HCT116 (cell line): ENCODE data around the gene TACC2. TPM values are rescaled to one million over a fixed set of nuclear protein-coding genes. Genes with fewer than 3 reads are reported as not detected.

ENCODE experiments used
- ATAC-seq: fragments of 200-7000 bp; cut with Tn5 transposase; 2 replicates; pipeline ENCODE4 v1.9.1; 2020; ENCODE audit warnings: mild to moderate bottlenecking, moderate library complexity
- BruUV-seq: library from RNA; stranded (reverse); fragments of 400-500 nt; replicated peaks from 2 replicates; lab custom pipeline; 2021; lab: Mats Ljungman, UMichigan
- CTCF ChIA-PET: fragments of 300-600 bp; sonication (Branson Sonifier 250); formaldehyde crosslinking; loops from one replicate; lab custom pipeline; 2021; ENCODE audit warnings: antibody characterized with exemption; lab: Charles Lee
- POLR2A ChIA-PET: fragments of 300-600, 350-600 bp; sonication (Branson Sonifier 250); formaldehyde crosslinking; loops from one replicate; lab custom pipeline; 2021; ENCODE audit warnings: antibody characterized with exemption; lab: Charles Lee
- RAD21 ChIA-PET, 2 experiments: fragments of 300-600 bp; sonication (Branson Sonifier 250); formaldehyde crosslinking; loops; one replicate each; lab custom pipeline; 2023; ENCODE audit warnings: low total read pairs in 2 of 2; ENCODE audit not compliant: uncharacterized antibody in 2 of 2, unreplicated experiment in 2 of 2, low non-redundant PET in 1 of 2; lab: Charles Lee
- DNase-seq: peaks from one replicate; pipeline ENCODE4 v3.0.0-alpha.2; 2010; ENCODE audit warnings: low read depth, low spot score
- H2AFZ ChIP-seq: fragments of 200-600 bp; shearing (Covaris generic), sonication (generic); 2 replicates; pipeline ENCODE4 v1.6.1; 2017; ENCODE audit warnings: low read depth, mixed run types, mixed read lengths, antibody characterized with exemption, low read length; ENCODE audit not compliant: poor library complexity, severe bottlenecking
- H3K27ac ChIP-seq: 2 replicates; pipeline ENCODE4 v1.5.1; 2012; ENCODE audit warnings: low read depth, low read length
- H3K27me3 ChIP-seq: fragments of 200-600 bp; sonication (generic); 2 replicates; pipeline ENCODE4 v1.6.1; 2016; ENCODE audit warnings: mixed run types, low read length, mixed read lengths; ENCODE audit not compliant: insufficient read depth
- H3K36me3 ChIP-seq, 2 experiments: fragments of 200-500 bp in 1 of 2; fragments of 200-600 bp in 1 of 2; sonication (Bioruptor generic) in 1 of 2; sonication (generic) in 1 of 2; 2 replicates each; pipeline versions ENCODE4 v1.5.1 to v1.6.1; 2014 to 2016; ENCODE audit warnings: low read length in 2 of 2, inconsistent platforms in 1 of 2, mixed read lengths in 1 of 2, mixed run types in 1 of 2; ENCODE audit not compliant: insufficient read depth in 2 of 2, control insufficient read depth in 1 of 2
- H3K4me1 ChIP-seq, 2 experiments: fragments of 200-600 bp in 1 of 2; sonication (generic) in 1 of 2; 2 replicates each; pipeline versions ENCODE4 v1.5.1 to v1.6.1; 2012 to 2017; ENCODE audit warnings: low read length in 2 of 2, inconsistent platforms in 1 of 2, mild to moderate bottlenecking in 1 of 2, mixed read lengths in 1 of 2, mixed run types in 1 of 2, moderate library complexity in 1 of 2; ENCODE audit not compliant: insufficient read depth in 2 of 2, control insufficient read depth in 1 of 2
- H3K4me2 ChIP-seq: fragments of 200-600 bp; sonication (generic); 2 replicates; pipeline ENCODE4 v1.6.1; 2017; ENCODE audit warnings: mixed run types, low read length, mixed read lengths
- H3K4me3 ChIP-seq, 2 experiments: fragments of 200-600 bp in 1 of 2; sonication (generic) in 1 of 2; replicated peaks in 1 of 2; 2 replicates each; pipeline ENCODE4 v1.5.1; 2011 to 2016; ENCODE audit warnings: low read length in 2 of 2, control low read depth in 1 of 2, low read depth in 1 of 2, mild to moderate bottlenecking in 1 of 2, mixed read lengths in 1 of 2, mixed run types in 1 of 2
- H3K79me2 ChIP-seq: fragments of 200-600 bp; sonication (generic); 2 replicates; pipeline ENCODE4 v1.6.1; 2017; ENCODE audit warnings: mild to moderate bottlenecking, mixed run types, low read length, moderate library complexity, mixed read lengths; ENCODE audit not compliant: insufficient read depth
- H3K9ac ChIP-seq: fragments of 200-600 bp; sonication (generic); 2 replicates; pipeline ENCODE4 v1.6.1; 2016; ENCODE audit warnings: low read length, mixed read lengths
- H3K9me2 ChIP-seq: fragments of 200-600 bp; sonication (generic), shearing (Covaris generic); 2 replicates; pipeline ENCODE4 v1.6.1; 2017; ENCODE audit warnings: mixed run types, mild to moderate bottlenecking, moderate library complexity; ENCODE audit not compliant: insufficient read depth
- H3K9me3 ChIP-seq, 2 experiments: fragments of 200-500 bp in 1 of 2; fragments of 200-600 bp in 1 of 2; sonication (Bioruptor generic) in 1 of 2; sonication (generic) in 1 of 2; 2 replicates each; pipeline ENCODE4 v1.6.1; 2014 to 2017; ENCODE audit warnings: low read length in 2 of 2, mixed read lengths in 2 of 2, inconsistent platforms in 1 of 2, low read depth in 1 of 2, mild to moderate bottlenecking in 1 of 2, mixed run types in 1 of 2, moderate library complexity in 1 of 2; ENCODE audit not compliant: control insufficient read depth in 1 of 2, insufficient read depth in 1 of 2
- H4K20me1 ChIP-seq: fragments of 200-600 bp; sonication (generic), shearing (Covaris generic); 2 replicates; pipeline ENCODE4 v1.6.1; 2017; ENCODE audit warnings: mixed run types, mild to moderate bottlenecking, moderate library complexity; ENCODE audit not compliant: insufficient read depth
- ATF3 ChIP-seq: IDR thresholded peaks from 2 replicates; pipeline ENCODE4 v1.6.1; 2012
- EZH2 ChIP-seq: fragments of 200-600 bp; sonication (generic); IDR thresholded peaks from 2 replicates; pipeline ENCODE4 v1.6.1; 2017; ENCODE audit warnings: antibody characterized with exemption, mixed run types
- EZH2phosphoT487 ChIP-seq: fragments of 200-600 bp; IDR thresholded peaks from 2 replicates; pipeline ENCODE4 v1.6.1; 2018; ENCODE audit warnings: antibody characterized with exemption, borderline replicate concordance
- POLR2A ChIP-seq: IDR thresholded peaks from 2 replicates; pipeline ENCODE4 v1.7.0; 2011; ENCODE audit warnings: borderline replicate concordance; ENCODE audit not compliant: insufficient read depth, insufficient read length; ENCODE audit errors: extremely low read depth
- POLR2AphosphoS5 ChIP-seq: IDR thresholded peaks from 2 replicates; pipeline ENCODE4 v1.6.1; 2011; ENCODE audit warnings: mild to moderate bottlenecking, low read depth, low read length, moderate library complexity
- RAD21 ChIP-seq: IDR thresholded peaks from 2 replicates; pipeline ENCODE4 v1.6.1; 2012; ENCODE audit warnings: low read depth, mild to moderate bottlenecking
- REST ChIP-seq: IDR thresholded peaks from 2 replicates; pipeline ENCODE4 v1.6.1; 2012; ENCODE audit warnings: low read depth
- TCF7L2 ChIP-seq: IDR thresholded peaks from 2 replicates; pipeline ENCODE4 v1.7.0; 2011; ENCODE audit warnings: borderline replicate concordance, inconsistent platforms; ENCODE audit not compliant: insufficient read depth, insufficient read length; ENCODE audit errors: extremely low read depth
- ZFX ChIP-seq: fragments of 450-650 bp; IDR thresholded peaks from 2 replicates; pipeline ENCODE4 v1.6.1; 2017
- intact Hi-C: fragments of 100-400 bp; cut with micrococcal nuclease; formaldehyde crosslinking; loops from 2 replicates; pipeline ENCODE4 v1.10.0; 2022
- total RNA-seq: library from RNA; stranded (reverse); gene quantifications from one replicate; pipeline ENCODE4 v1.2.1, GENCODE V29; 2021; ENCODE audit not compliant: unreplicated experiment

Gene TACC2
- total RNA-seq, 1 experiment from 2014 or later, result 38.6 TPM

DNA sequence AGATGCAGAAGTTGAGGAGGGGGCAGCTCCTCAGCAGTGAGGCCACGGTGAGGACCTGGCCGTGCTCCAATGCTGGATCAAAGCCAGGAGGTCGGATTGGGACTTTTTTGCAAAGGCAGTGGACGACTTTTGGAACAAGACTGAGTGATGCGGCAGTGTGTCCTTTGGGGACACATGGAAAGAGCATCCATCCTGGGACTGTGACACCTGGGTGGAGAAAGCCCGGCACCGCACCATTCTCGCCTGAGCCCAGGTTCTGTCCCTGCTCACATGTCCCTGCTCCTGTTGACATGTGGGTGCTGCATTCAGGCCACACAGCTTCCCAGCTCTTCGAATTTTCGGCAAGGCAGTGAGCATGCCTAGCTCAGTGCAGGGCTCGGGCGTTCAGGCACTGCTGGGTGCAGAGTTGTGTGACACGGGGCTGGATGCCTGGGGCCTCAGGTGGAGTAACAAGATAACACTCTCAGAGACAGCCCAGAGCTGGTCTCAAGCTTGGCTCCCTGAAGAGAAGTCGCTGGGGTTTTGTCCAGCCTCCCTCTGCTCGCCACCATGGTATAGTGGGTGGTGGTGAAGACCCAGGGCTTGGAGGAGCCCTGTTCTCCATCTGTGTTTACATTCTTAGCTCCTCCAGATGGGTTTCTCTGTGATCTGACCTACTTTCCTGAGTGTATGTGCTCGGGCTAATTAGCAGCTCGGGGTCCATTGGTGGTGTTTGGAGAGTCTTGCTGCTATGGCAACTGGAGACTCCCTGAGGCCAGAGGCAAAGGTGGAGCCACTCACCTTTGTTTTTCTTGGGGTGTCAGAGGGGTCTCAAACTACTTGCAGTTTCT, 170.4 kb downstream of the TACC2 start:
- BruUV-seq, result no TSS peak
- no peaks in the 10 kb centered on the region for H3K36me3 ChIP-seq

More for the DNA sequence above, 170.4 kb downstream of the TACC2 start:
- H3K79me2 ChIP-seq, result no peaks in the 10 kb centered on the region
- no peak for DNase-seq
- H3K27me3 ChIP-seq, result no peaks in the 10 kb centered on the region
- H3K4me2 ChIP-seq, result no peak overlapping the region
- intact Hi-C loops, result no loop called here
- H3K9ac ChIP-seq, result no peak overlapping the region
- no peak overlapping the region for H3K27ac ChIP-seq
- ChIA-PET RAD21 (no interaction called here), POLR2A (no interaction called here), CTCF (interaction anchor here (1.2 kb wide), 1 partner anchor 18 kb away, joined by 4 read pairs; no protein-coding TSS in a partner anchor)
- H3K9me3 ChIP-seq, result no peaks in the 10 kb centered on the region
- no peaks in the 10 kb centered on the region for H3K9me2 ChIP-seq
- ATAC-seq, result 0 out of 2 replicates have a peak, but pooled peaks have one; percentile 7
- TF ChIP-seq POLR2AphosphoS5 (no peak), ZFX (no peak), REST (no peak), RAD21 (no peak), EZH2phosphoT487 (no peak), EZH2 (no peak), ATF3 (no peak), POLR2A (no peak), TCF7L2 (no peak)
- no peak overlapping the region for H2AFZ ChIP-seq
- no peaks in the 10 kb centered on the region for H3K4me1 ChIP-seq
- no peaks in the 10 kb centered on the region for H4K20me1 ChIP-seq
- no peak overlapping the region for H3K4me3 ChIP-seq
